K562 (cell line): ENCODE data around the gene EDARADD. TPM values are rescaled to one million over a fixed set of nuclear protein-coding genes. Genes with fewer than 3 reads are reported as not detected.

Experiments
- ELF1 ChIP-seq: fragments of 200-800 bp; sonication (Bioruptor generic); IDR thresholded peaks from 2 replicates; pipeline ENCODE4 v1.6.1; 2016; ENCODE audit warnings: missing genetic modification characterization, missing compliant biosample characterization
- ETV5 ChIP-seq: sonication (generic); formaldehyde crosslinking; IDR thresholded peaks from 2 replicates; pipeline ENCODE4 v1.4.0; 2020; ENCODE audit warnings: low read depth, mild to moderate bottlenecking, missing genetic modification reagents
- HEY1 ChIP-seq: fragments of 250-450 bp; sonication (Bioruptor Pico); IDR thresholded peaks from 2 replicates; pipeline ENCODE4 v1.5.0; 2020; ENCODE audit warnings: mild to moderate bottlenecking, moderate library complexity, borderline replicate concordance
- ID3 ChIP-seq, 2 experiments: fragments of 250-450 bp in 1 of 2; fragments of 450-650 bp in 1 of 2; sonication (Bioruptor Pico) in 1 of 2; IDR thresholded peaks; 2 replicates each; pipeline versions ENCODE4 v1.6.1 to v1.8.0; 2016 to 2021; ENCODE audit warnings: mild to moderate bottlenecking in 2 of 2, moderate library complexity in 2 of 2, missing compliant biosample characterization in 1 of 2, missing genetic modification characterization in 1 of 2
- SIX5 ChIP-seq, 2 experiments: IDR thresholded peaks; 2 replicates each; pipeline ENCODE4 v1.6.1; 2011; ENCODE audit warnings: low read length in 2 of 2, borderline replicate concordance in 1 of 2, low read depth in 1 of 2, mild to moderate bottlenecking in 1 of 2, moderate library complexity in 1 of 2; ENCODE audit not compliant: insufficient read depth in 1 of 2
- THRA ChIP-seq: fragments of 450-650 bp; IDR thresholded peaks from 2 replicates; pipeline ENCODE4 v1.6.1; 2017; ENCODE audit warnings: mild to moderate bottlenecking, moderate library complexity
- U2AF1 ChIP-seq: fragments of 200-400 bp; formaldehyde crosslinking; optimal IDR thresholded peaks from 2 replicates; pipeline ENCODE3; 2017; ENCODE audit warnings: mild to moderate bottlenecking, low read depth, low read length, moderate library complexity
- ZFP36 ChIP-seq: fragments of 150-350 bp; IDR thresholded peaks from 2 replicates; pipeline ENCODE4 v1.6.1; 2018; ENCODE audit warnings: low read length, low read depth; ENCODE audit not compliant: partially characterized antibody
- ZNF217 ChIP-seq: sonication (generic); formaldehyde crosslinking; IDR thresholded peaks from 2 replicates; pipeline ENCODE4 v1.8.0; 2022; ENCODE audit warnings: mild to moderate bottlenecking, missing genetic modification reagents
- ZNF449 ChIP-seq: fragments of 250-450 bp; sonication (Bioruptor Pico); IDR thresholded peaks from 2 replicates; pipeline ENCODE4 v1.8.0; 2022; ENCODE audit warnings: moderate library complexity, mild to moderate bottlenecking, inconsistent platforms
- polyA plus RNA-seq, 8 experiments: library from polyadenylated mRNA; depleted of rRNA in 4 of 8; stranded (reverse) in 5 of 8; unstranded in 3 of 8; fragments of >200 nt; fragmentation: Nextera tagmentation in 2 of 8; fragmentation: Illumina TruSeq in 1 of 8; extraction: Ambion mirVana in 2 of 8; extraction: Trizol in 1 of 8; gene quantifications; 2 replicates each; pipeline versions ENCODE4 v1.2.1 to v1.2.3, GENCODE V29; 2011 to 2014; ENCODE audit warnings: inconsistent platforms in 1 of 8, missing spikeins in 1 of 8
- total RNA-seq, 7 experiments: library from RNA; depleted of rRNA in 6 of 7; stranded (reverse); fragments of >200 nt in 6 of 7; fragmentation: Illumina TruSeq in 2 of 7; extraction: Trizol in 2 of 7; gene quantifications; 2 replicates each; pipeline versions ENCODE4 v1.2.1 to v1.2.3, GENCODE V29; 2011 to 2021; ENCODE audit warnings: low replicate concordance in 1 of 7
- TF ChIP-seq, protein P1 (sequence below): sonication (generic); formaldehyde crosslinking; IDR thresholded peaks from 2 replicates; pipeline ENCODE4 v1.8.0; 2023; ENCODE audit warnings: mild to moderate bottlenecking, missing genetic modification reagents
- TF ChIP-seq, protein P2 (sequence below), 2 experiments: fragments of 450-650 bp; IDR thresholded peaks; 2 replicates each; pipeline ENCODE4 v1.6.1; 2016; ENCODE audit warnings: mild to moderate bottlenecking in 2 of 2, borderline replicate concordance in 1 of 2, low read depth in 1 of 2, moderate library complexity in 1 of 2

Gene EDARADD
- total and polyA plus RNA-seq, 9 of the 15 experiments (the other 6 are each of a cell fraction or from before 2014, with no cell fraction given) = 0.46 to 32.4 (median 20.6) TPM

GRCh38 chr1:236351875-236352573, 42.1 kb upstream of the EDARADD start (continued):
- TF ChIP-seq U2AF1 (no peak), ZFP36 (no peak), ELF1 (tag) (no peak), ETV5 (CRISPR knock-in tag) (no peak), HEY1 (peak; percentile 90), SIX5 (IDR thresholded peaks at IDR 0.05; ENCODE audit: borderline replicate concordance in 1 of 2, insufficient read depth in 1 of 2, low read depth in 1 of 2, low read length in 2 of 2) (peak in 1 of 2 experiments; percentile 40; a peak in 1 of 4 replicates), ZNF449 (CRISPR knock-in tag) (peak; percentile 76; the same call in 1 of the 2 replicates), ID3 (CRISPR knock-in tag; IDR thresholded peaks at IDR 0.05) (no peak), ID3 (tag; IDR thresholded peaks at IDR 0.05) (no peak), THRA (no peak), ZNF217 (CRISPR knock-in tag) (no peak)
- TF ChIP-seq, protein P1, sequence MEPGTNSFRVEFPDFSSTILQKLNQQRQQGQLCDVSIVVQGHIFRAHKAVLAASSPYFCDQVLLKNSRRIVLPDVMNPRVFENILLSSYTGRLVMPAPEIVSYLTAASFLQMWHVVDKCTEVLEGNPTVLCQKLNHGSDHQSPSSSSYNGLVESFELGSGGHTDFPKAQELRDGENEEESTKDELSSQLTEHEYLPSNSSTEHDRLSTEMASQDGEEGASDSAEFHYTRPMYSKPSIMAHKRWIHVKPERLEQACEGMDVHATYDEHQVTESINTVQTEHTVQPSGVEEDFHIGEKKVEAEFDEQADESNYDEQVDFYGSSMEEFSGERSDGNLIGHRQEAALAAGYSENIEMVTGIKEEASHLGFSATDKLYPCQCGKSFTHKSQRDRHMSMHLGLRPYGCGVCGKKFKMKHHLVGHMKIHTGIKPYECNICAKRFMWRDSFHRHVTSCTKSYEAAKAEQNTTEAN = no peak
- TF ChIP-seq, protein P2, sequence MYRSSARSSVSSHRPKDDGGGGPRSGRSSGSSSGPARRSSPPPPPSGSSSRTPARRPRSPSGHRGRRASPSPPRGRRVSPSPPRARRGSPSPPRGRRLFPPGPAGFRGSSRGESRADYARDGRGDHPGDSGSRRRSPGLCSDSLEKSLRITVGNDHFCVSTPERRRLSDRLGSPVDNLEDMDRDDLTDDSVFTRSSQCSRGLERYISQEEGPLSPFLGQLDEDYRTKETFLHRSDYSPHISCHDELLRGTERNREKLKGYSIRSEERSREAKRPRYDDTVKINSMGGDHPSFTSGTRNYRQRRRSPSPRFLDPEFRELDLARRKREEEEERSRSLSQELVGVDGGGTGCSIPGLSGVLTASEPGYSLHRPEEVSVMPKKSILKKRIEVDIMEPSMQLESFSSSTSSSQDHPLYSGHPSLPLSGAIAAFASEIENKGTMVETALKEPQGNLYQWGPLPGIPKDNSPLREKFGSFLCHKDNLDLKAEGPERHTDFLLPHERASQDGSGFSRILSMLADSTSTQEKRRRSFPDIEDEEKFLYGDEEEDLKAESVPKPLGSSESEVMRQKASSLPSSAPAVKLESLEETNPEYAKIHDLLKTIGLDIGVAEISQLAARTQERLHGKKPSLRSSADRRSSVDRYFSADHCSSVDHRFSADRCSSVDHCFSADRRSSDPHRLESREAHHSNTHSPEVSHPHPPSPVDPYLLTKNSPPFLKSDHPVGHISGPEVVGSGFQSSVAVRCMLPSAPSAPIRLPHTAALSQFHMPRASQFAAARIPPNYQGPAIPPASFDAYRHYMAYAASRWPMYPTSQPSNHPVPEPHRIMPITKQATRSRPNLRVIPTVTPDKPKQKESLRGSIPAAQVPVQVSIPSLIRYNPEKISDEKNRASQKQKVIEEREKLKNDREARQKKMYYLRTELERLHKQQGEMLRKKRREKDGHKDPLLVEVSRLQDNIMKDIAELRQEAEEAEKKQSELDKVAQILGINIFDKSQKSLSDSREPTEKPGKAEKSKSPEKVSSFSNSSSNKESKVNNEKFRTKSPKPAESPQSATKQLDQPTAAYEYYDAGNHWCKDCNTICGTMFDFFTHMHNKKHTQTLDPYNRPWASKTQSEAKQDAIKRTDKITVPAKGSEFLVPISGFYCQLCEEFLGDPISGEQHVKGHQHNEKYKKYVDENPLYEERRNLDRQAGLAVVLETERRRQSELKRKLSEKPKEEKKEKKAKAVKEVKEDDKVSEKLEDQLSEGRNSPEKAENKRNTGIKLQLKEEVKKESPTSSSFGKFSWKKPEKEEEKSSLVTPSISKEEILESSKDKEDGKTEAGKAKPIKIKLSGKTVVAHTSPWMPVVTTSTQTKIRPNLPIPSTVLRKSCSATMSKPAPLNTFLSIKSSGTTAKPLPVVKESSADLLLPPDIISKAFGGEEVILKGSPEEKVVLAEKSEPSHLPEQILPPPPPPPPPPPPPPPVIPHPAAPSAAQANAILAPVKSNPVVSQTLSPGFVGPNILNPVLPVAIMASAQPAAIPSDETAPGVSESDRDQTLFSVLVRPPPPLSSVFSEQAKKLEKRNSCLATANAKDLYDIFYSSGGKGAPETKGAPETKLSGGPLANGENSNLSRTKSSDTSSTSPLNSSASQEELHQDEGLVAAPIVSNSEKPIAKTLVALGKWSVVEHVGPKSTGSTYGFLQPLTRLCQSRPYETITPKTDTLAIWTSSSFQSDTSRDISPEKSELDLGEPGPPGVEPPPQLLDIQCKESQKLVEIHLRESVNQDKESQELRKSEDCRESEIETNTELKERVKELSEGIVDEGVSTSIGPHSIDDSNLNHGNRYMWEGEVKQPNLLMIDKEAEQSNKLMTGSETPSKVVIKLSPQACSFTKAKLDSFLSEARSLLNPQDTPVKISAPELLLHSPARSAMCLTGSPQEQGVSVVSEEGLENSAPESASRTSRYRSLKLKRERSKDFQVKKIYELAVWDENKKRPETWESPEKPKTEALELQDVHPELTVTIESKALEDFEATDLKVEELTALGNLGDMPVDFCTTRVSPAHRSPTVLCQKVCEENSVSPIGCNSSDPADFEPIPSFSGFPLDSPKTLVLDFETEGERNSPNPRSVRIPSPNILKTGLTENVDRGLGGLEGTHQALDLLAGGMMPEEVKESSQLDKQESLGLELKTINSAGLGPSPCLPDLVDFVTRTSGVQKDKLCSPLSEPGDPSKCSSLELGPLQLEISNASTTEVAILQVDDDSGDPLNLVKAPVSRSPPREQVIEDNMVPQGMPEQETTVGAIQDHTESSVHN (IDR thresholded peaks at IDR 0.05; ENCODE audit: borderline replicate concordance in 1 of 2, low read depth in 1 of 2) = no peak; a peak in 1 of 4 replicates
